ENCODE data around the gene TUSC2. TPM values are rescaled to one million over a fixed set of nuclear protein-coding genes. Genes with fewer than 3 reads are reported as not detected.

Gene TUSC2
- total and polyA plus RNA-seq, 2 of the 8 experiments (the other 6 are each of a cell fraction or from before 2014, with no cell fraction given): 33.3 to 65.4 TPM

GRCh38 chr3:50358355-50358910, 30.4 kb upstream of the TUSC2 start:
- FAIRE-seq (no peak), DNase-seq (ENCODE audit: low read depth in 1 of 2, low spot score in 2 of 2) (no peak)
- H3K9ac ChIP-seq (replicated peaks in 1 of 4; ENCODE audit: extremely low read depth in 1 of 4, low read depth in 3 of 4, low read length in 3 of 4): peak overlapping the region; percentile 36 to 88 (median 70); a peak in 5 of 7 replicates
- POLR2A ChIA-PET (ENCODE audit: partially characterized antibody): interaction anchor here (2.0 kb wide), 1 partner anchor 11 kb away, joined by 6 read pairs; no protein-coding TSS in a partner anchor
- peaks cover 0 to 16% (median 8%) of the 10 kb centered on the region in 4 experiments; a peak in 6 of 7 replicates for H3K4me1 ChIP-seq (replicated peaks in 1 of 4; ENCODE audit: control insufficient read depth in 3 of 4, insufficient read depth in 4 of 4, low read length in 3 of 4)
- TF ChIP-seq SP2 (IDR thresholded peaks at IDR 0.05; ENCODE audit: low read length) (no peak), YY1 (IDR thresholded peaks at IDR 0.05; ENCODE audit: low read depth, low read length) (no peak)
- CTCF ChIA-PET (ENCODE audit: partially characterized antibody): interaction anchor here (1.1 to 6.6 kb wide), 4 partner anchors 11 to 186 kb away, joined by 4 to 47 read pairs (median 22); partner anchors contain the start of gene ZMYND10
- no peak overlapping the region for H2BK5ac ChIP-seq (ENCODE audit: low read depth, low read length)
- H3K4ac ChIP-seq (replicated peaks; ENCODE audit: insufficient read length, low read depth, low read length): no peak overlapping the region
- H3K27ac ChIP-seq (ENCODE audit: low read depth, low read length): no peak overlapping the region
- H4K5ac ChIP-seq (ENCODE audit: insufficient read length, low read depth, low read length): no peak overlapping the region
- H3K56ac ChIP-seq (replicated peaks; ENCODE audit: insufficient read length, low read depth, low read length): no peak overlapping the region
- H3K18ac ChIP-seq (ENCODE audit: extremely low read depth, low read length): no peak overlapping the region
- peak overlapping the region; percentile 36 for H4K8ac ChIP-seq (ENCODE audit: extremely low read depth, insufficient read depth, low read length)
- no peak overlapping the region for H3K14ac ChIP-seq (ENCODE audit: insufficient read length)
- H3K79me2 ChIP-seq (ENCODE audit: control insufficient read depth in 1 of 2, insufficient read depth in 2 of 2, low read length in 2 of 2): peaks cover 0 to 26% of the 10 kb centered on the region in 2 experiments; a peak in 2 of 4 replicates
- H2BK12ac ChIP-seq (ENCODE audit: low read depth, low read length): no peak overlapping the region
- no peak overlapping the region for H2BK120ac ChIP-seq (replicated peaks; ENCODE audit: low read depth, low read length)
- H2AFZ ChIP-seq (ENCODE audit: low read length): no peak overlapping the region
- H4K20me1 ChIP-seq (replicated peaks in 1 of 2; ENCODE audit: control insufficient read depth in 1 of 2, insufficient read depth in 2 of 2, low read length in 2 of 2): peaks cover 9 to 24% of the 10 kb centered on the region in 2 experiments
- H3K4me3 ChIP-seq (ENCODE audit: extremely low read depth in 1 of 4, insufficient read depth in 2 of 4, low read depth in 3 of 4, low read length in 4 of 4): peak overlapping the region; percentile 75 to 85 (median 83)
- 89% methylated on average over 24 of the region's 24 CpGs; no CpG with 5 or more reads in 1 of the 2 experiments for WGBS, 2 experiments (ENCODE audit: extremely low coverage in 1 of 2, insufficient coverage in 1 of 2, insufficient read length in 1 of 2, insufficient replicate concordance in 2 of 2, low coverage in 1 of 2, low lambda C conversion rate in 2 of 2, missing lambda C conversion rate in 1 of 2)
- peaks cover 10% of the 10 kb centered on the region; the same call in 1 of the 2 replicates for H3K23me2 ChIP-seq (ENCODE audit: low read depth, low read length)
- no peak overlapping the region for H3K23ac ChIP-seq (ENCODE audit: insufficient read length)
- no peak overlapping the region for H2BK20ac ChIP-seq (ENCODE audit: low read length)
- no peak overlapping the region for H2BK15ac ChIP-seq (ENCODE audit: low read length)
- peaks cover 3 to 10% (median 5%) of the 10 kb centered on the region in 4 experiments; a peak in 5 of 8 replicates for H3K36me3 ChIP-seq (ENCODE audit: control insufficient read depth in 2 of 4, insufficient read depth in 4 of 4, low read length in 3 of 4)
- peak overlapping the region; percentile 72 to 87 for H3K4me2 ChIP-seq (ENCODE audit: insufficient read depth in 1 of 2, low read depth in 2 of 2, low read length in 2 of 2)
- no peak overlapping the region for H4K91ac ChIP-seq (replicated peaks; ENCODE audit: insufficient read length, low read length)
- H3K9me3 ChIP-seq (ENCODE audit: insufficient read depth in 2 of 2, low read depth in 1 of 2, low read length in 1 of 2): no peaks in the 10 kb centered on the region
- peaks cover 16% of the 10 kb centered on the region for H3K79me1 ChIP-seq (ENCODE audit: low read depth, low read length)
- no peak overlapping the region for H2AK5ac ChIP-seq (ENCODE audit: low read depth, low read length)
- H3K27me3 ChIP-seq (replicated peaks in 1 of 4; ENCODE audit: control insufficient read depth in 3 of 4, extremely low read depth in 1 of 4, insufficient read depth in 3 of 4, low read length in 3 of 4): no peaks in the 10 kb centered on the region; a peak in 1 of 7 replicates
